Activated CD8-positive, alpha-beta T cell treated with anti-CD3 and anti-CD28 coated beads for 36 hours (primary cell): Measurements from ENCODE around the gene SLFNL1. TPM values are rescaled to one million over a fixed set of nuclear protein-coding genes. Genes with fewer than 3 reads are reported as not detected.

ENCODE experiments used
- ATAC-seq: fragments of 200-7000 bp; cut with Tn5 transposase; one replicate; pipeline ENCODE4 v1.10.0; 2021; ENCODE audit warnings: mild to moderate bottlenecking, moderate library complexity
- CTCF ChIA-PET: fragments of 350-600 bp; sonication (Branson Sonifier 250); formaldehyde crosslinking; loops from one replicate; lab custom pipeline; 2021; ENCODE audit warnings: antibody characterized with exemption; lab: Charles Lee
- POLR2A ChIA-PET: fragments of 350-600 bp; sonication (Branson Sonifier 250); formaldehyde crosslinking; loops from one replicate; lab custom pipeline; 2021; ENCODE audit warnings: antibody characterized with exemption; lab: Charles Lee
- DNase-seq: peaks from one replicate; pipeline ENCODE4 v3.0.0-alpha.2; 2020
- H3K27ac Mint-ChIP-seq: one replicate; pipeline ENCODE4 v1.8.0; 2021; ENCODE audit warnings: mild to moderate bottlenecking, mixed read lengths
- H3K27me3 Mint-ChIP-seq: one replicate; pipeline ENCODE4 v1.8.0; 2021; ENCODE audit warnings: mixed read lengths
- H3K36me3 Mint-ChIP-seq: one replicate; pipeline ENCODE4 v1.8.0; 2021; ENCODE audit warnings: low read depth, mixed read lengths
- H3K4me1 Mint-ChIP-seq: one replicate; pipeline ENCODE4 v1.8.0; 2021; ENCODE audit warnings: low read depth, mixed read lengths
- H3K4me3 Mint-ChIP-seq: one replicate; pipeline ENCODE4 v1.8.0; 2021; ENCODE audit warnings: mild to moderate bottlenecking, moderate library complexity, mixed read lengths
- H3K9me3 Mint-ChIP-seq: one replicate; pipeline ENCODE4 v1.8.0; 2021; ENCODE audit warnings: mixed read lengths
- CTCF ChIP-seq: fragments of 200-600 bp; IDR thresholded peaks from one replicate; pipeline ENCODE4 v1.8.0; 2022; ENCODE audit warnings: antibody characterized with exemption, mild to moderate bottlenecking
- intact Hi-C: fragments of 100-400 bp; cut with micrococcal nuclease; formaldehyde crosslinking; loops from one replicate; pipeline ENCODE4 v1.10.0; 2022
- total RNA-seq, 2 experiments: library from RNA; stranded (reverse); gene quantifications; one replicate each; pipeline ENCODE4 v1.2.3, GENCODE V29; 2021

Gene SLFNL1
- total RNA-seq, 2 experiments from 2014 or later, result 0.22 to 0.25 TPM

- peak overlapping the region; percentile 91 for H3K4me3 Mint-ChIP-seq
- peaks cover 47% of the 10 kb centered on the region for H3K36me3 Mint-ChIP-seq
- POLR2A ChIA-PET, result interaction anchor here (0.5 to 2.4 kb wide), 22 partner anchors 9 to 448 kb away, joined by 3 to 17 read pairs (median 4); partner anchors contain the start of genes CITED4, NFYC, SLFNL1 and ZNF684
- H3K4me1 Mint-ChIP-seq, result peaks cover 53% of the 10 kb centered on the region
- H3K27me3 Mint-ChIP-seq, result no peaks in the 10 kb centered on the region
- CTCF ChIA-PET, result interaction anchor here (0.8 to 2.0 kb wide), 3 partner anchors 24 to 118 kb away, joined by 3 to 12 read pairs (median 6); partner anchors contain the start of gene CITED4
- ATAC-seq (peak; percentile 2), DNase-seq (no peak)
- intact Hi-C loops, result no loop called here
- H3K27ac Mint-ChIP-seq, result peak overlapping the region; percentile 94
- TF ChIP-seq CTCF, result no peak
- H3K9me3 Mint-ChIP-seq, result no peaks in the 10 kb centered on the region
Measured at GRCh38 chr1:40980068-40980452, 41.5 kb downstream of the SLFNL1 start.

GRCh38 chr1:40979241-40980067 lies 42.1 kb downstream of the SLFNL1 start, which contains the start of gene CTPS1:
CTPS1 (plus strand) TSS chr1:40979696; CDS start chr1:40983291, 3,595 bp downstream.
- TF ChIP-seq CTCF, result peak; percentile 50
- intact Hi-C loops, result no loop called here

GRCh38 chr1:40978886-40979240 lies 42.7 kb downstream of the SLFNL1 start:
- no peaks in the 10 kb centered on the region for H3K27me3 Mint-ChIP-seq
- peak overlapping the region; percentile 78 for H3K4me3 Mint-ChIP-seq
- CTCF ChIA-PET, result interaction anchor here (1.9 to 2.6 kb wide), 2 partner anchors 26 to 28 kb away, joined by 6 to 10 read pairs; no protein-coding TSS in a partner anchor
- peaks cover 46% of the 10 kb centered on the region for H3K4me1 Mint-ChIP-seq
- no peaks in the 10 kb centered on the region for H3K9me3 Mint-ChIP-seq
- POLR2A ChIA-PET, result interaction anchor here (0.6 to 2.4 kb wide), 11 partner anchors 13 to 280 kb away, joined by 3 to 16 read pairs (median 6); partner anchors contain the start of gene CITED4
- no peak for TF ChIP-seq CTCF
- peaks cover 35% of the 10 kb centered on the region for H3K36me3 Mint-ChIP-seq
- peak overlapping the region; percentile 95 for H3K27ac Mint-ChIP-seq
- intact Hi-C loops, result no loop called here
- DNase-seq (no peak), ATAC-seq (no peak)

More at GRCh38 chr1:40979241-40980067, 42.1 kb downstream of the SLFNL1 start, which contains the start of gene CTPS1:
- peaks cover 41% of the 10 kb centered on the region for H3K36me3 Mint-ChIP-seq
- H3K4me1 Mint-ChIP-seq, result peaks cover 47% of the 10 kb centered on the region
- H3K27me3 Mint-ChIP-seq, result no peaks in the 10 kb centered on the region
- ChIA-PET CTCF (interaction anchor here (1.9 to 2.6 kb wide), 3 partner anchors 24 to 29 kb away, joined by 6 to 12 read pairs (median 10); no protein-coding TSS in a partner anchor), POLR2A (interaction anchor here (0.5 to 2.4 kb wide), 23 partner anchors 9 to 448 kb away, joined by 3 to 17 read pairs (median 4); partner anchors contain the start of genes CITED4, SLFNL1 and ZNF684)
- DNase-seq (peak; percentile 96), ATAC-seq (peak; percentile 88)
- peak within 1 kb of the TSS; percentile 91 for H3K4me3 Mint-ChIP-seq
- no peaks in the 10 kb centered on the region for H3K9me3 Mint-ChIP-seq
- peak within 1 kb of the TSS; percentile 95 for H3K27ac Mint-ChIP-seq

- Mint-ChIP-seq H3K4me3 (no peak overlapping the region), H3K4me1 (peaks cover 37% of the 10 kb centered on the region), H3K27me3 (no peaks in the 10 kb centered on the region), H3K36me3 (peaks cover 24% of the 10 kb centered on the region), H3K27ac (no peak overlapping the region), H3K9me3 (no peaks in the 10 kb centered on the region)
- ATAC-seq, result no peak
- POLR2A ChIA-PET, result interaction anchor here (0.6 to 1.6 kb wide), 3 partner anchors 9 to 19 kb away, joined by 3 to 5 read pairs (median 3); no protein-coding TSS in a partner anchor
- no peak for TF ChIP-seq CTCF
- DNase-seq, result no peak
- CTCF ChIA-PET, result interaction anchor here (0.6 to 2.6 kb wide), 2 partner anchors 25 to 156 kb away, joined by 3 to 10 read pairs; no protein-coding TSS in a partner anchor
- intact Hi-C loops, result no loop called here
Measured at GRCh38 chr1:40977716-40978115, 43.8 kb downstream of the SLFNL1 start.
